Measurements from ENCODE around the gene ETF1.

ETF1 gene

DNA sequence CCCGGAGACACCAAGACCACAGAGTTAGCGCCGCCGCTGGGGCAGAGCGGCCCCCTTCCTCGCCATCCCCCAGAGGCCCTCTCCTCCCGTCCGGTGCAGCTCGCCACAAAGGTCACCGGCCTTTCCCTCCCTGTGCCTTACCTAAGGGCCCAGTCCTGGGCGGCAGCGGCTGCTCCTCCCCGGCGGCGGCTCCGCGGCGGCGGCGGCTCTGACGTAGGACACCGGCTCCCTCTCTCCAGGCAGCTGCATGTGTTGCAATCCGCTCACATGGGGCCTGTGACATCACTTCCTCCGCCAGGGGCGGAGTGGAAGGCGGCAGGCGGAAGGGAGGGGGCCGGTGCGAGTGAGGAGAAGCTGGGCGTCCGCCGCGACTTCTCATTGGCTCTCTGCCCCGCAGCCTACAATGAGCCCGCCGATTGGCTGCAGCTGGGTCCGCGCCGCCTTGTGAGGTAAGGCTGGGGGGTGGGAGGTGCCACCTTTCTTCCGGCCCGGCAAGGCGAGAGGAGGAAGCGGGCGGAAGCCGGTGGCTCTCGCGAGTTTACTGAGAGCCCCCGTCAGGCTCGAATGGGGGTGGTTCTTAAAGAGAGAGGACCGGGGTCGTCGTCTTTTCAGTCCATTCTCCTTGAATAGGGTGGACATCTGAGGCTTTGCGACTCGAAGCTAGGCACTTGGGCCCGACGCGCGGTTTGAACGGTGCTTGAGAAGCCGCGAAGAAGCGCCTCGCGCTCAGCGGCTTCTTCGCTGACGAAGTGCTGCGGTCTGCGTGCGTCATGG lies at the start of gene ETF1:
ETF1 (minus strand) TSS at position 281 of the 774 bp plus-strand sequence. CDS start 318 bp downstream, outside the sequence.
- DNase-seq, result peak; percentile 99

DNA sequence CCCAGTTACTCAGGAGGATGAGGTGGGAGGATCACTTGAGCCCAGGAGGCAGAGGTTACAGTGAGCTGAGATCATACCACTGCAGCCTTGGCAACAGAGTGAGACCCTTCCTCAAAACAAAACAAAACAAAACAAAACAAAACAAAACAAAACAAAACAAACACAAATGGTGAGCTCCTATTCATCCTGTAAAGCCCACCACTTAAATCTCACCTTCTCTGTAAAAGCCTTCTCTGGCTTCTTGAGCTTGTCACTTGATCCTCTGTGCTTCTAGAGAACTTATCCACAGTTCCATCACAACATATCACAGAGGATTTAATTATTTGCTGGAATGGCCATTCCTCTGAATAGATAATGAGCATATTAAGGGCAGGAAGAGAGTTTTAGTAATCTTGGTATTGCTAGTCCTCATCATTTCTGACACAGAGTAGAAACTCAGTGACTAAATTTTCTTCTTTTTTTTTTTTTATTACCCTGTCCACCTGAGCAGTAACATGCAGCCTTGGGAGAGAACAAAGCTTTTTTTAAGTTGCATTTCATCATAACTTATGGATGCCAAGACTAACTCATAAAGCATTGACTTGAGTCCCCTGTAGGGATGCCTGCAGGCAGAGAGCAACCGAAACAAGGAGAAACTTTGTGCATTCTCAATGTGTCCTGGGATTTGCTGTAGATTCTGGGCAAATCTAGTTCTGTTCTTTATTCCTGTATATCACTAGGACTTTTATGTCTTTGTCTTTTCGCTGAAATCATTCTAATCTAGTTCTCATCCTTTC lies 45.2 kb upstream of the ETF1 start:
- DNase-seq, result no peak

DNA sequence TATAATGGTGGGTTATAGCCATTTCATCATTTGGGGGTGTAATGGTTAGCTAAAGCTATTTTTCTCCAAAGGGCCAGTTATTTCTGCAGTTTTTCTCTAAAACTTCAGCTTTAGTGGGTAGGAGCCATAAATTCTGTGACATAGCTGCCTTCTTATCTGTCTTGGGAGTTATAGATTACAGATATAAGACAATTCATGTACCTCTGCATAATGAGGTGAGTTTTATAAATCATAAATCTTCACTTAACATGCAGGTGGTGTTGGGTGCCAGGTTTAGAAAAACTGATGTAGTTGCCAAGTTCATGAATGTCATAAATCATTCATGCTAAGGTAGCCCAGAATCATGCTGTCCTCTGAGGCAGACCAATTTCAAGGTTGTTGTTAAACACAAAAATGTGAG lies 42.1 kb upstream of the ETF1 start:
- DNase-seq, result no peak

DNA sequence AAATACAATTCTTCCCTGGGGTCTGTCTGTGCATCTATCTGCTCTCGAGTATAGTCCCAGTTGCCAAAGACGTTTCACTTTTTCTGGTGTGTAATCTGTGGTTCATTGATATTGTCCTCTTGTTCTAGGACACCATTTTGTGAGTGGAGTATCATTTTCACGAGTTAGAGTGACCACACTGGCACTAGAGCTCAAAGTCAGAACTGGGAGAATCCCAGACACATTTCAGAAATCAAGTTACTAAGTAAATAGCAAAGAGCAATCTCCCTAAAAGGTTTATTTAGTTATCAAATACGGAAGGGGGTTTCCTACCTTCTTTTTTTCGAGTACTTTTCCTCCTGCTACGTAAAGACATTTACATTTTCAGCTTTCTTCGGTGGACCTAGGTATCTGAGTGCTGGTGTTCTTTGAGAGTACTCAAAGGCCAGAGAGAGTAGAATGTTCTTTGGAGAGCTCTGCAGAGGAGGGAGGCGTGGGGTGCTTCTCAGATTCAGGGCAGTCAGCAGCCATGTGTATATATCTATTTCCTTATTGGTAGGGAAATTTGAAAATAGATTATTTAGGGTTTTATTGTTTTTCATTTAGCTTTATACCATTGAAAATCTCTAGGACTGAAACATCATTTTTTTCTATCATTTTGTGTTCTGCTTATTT lies 41.1 kb upstream of the ETF1 start:
- DNase-seq, result no peak

DNA sequence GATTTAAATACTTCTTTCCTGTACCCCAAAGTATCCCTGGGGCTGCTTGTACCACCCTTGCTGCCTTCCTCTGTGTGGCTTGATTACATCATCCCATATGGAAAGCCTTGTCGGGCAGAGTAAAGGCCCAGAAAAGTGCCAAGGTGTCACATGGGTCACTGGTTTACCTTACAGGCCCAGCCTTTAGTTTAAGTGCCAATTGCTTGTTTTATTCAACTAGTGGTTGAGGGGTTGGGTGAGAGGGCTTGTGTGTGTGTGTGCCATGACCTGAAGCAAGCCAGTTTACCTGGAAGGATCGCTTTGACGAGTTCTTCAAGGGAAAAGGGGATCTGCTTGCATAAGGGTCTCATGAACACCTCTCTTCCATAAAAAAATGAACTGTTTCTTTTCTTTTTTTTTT lies 39.9 kb upstream of the ETF1 start:
- DNase-seq, result no peak

DNA sequence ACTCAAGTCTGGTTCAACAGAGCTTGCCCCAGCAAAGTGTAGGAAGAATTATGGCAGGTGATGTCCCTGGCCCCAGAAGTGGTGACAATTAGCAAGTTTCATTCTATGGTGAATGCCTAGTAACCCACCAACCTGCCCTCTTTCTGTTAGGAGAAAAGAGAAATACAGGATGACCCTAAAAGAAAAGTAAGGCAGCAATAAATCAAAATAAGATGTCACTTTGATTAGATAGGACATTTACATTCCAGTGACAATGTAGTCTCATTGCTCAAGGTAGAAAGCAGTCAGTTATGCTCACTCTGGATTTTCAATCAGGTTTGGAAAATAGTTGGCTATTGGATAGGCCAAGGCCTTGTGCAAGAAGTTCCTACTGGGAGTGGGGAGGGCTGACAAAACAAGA lies 37.7 kb upstream of the ETF1 start:
- no peak for DNase-seq

DNA sequence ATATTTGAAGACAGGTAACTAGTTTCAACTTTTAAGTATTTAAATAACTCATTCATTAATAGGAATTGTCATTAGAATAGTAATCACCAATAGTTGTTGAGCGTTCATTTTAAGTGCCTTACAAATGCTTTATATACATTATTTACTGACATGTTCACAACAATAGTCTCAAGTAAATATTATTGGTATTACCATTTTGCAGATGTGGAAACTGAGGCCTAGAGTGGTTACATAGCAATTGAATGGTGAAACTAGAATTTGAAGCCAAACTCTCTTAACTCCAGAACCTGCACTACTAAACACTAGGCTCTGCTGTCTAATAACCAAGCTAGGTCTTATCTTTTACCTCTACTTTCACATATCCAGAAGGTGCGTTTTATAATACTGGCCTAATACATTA lies 37.0 kb upstream of the ETF1 start:
- DNase-seq, result no peak

DNA sequence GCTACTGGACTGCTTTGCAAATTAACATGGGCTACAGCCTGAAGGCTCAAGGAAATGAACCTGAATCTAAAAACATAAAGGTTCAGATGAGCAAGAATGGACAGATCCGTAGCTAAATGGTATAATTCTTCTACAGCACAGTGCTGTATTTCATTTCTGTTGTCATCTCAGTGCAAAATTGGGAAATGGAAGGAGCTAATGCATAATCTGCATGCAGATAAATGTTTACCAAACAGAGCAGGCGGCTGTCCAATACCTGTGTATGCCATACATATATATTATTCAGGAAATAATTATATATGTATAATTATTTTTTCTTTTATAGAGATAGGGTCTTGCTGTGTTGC lies 36.5 kb upstream of the ETF1 start:
- DNase-seq, result no peak

DNA sequence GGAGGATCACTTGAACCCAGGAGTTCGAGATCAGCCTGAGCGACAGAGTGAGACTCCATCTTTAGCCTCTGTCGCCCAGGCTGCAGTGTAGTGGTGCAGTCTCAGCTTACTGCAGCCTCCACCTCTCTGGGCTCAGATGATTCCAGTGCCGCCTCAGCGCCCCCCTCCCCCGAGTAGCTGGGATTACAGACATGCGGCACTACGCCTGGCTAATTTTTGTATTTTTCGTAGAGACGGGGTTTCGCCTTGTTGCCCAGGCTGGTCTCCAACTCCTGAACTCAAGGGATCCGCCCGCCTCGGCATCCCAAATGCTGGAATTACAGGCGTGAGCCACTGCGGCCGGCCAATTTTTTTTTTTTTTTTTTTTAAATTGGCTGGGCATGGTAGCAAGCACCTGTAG lies 34.4 kb upstream of the ETF1 start:
- DNase-seq, result no peak

DNA sequence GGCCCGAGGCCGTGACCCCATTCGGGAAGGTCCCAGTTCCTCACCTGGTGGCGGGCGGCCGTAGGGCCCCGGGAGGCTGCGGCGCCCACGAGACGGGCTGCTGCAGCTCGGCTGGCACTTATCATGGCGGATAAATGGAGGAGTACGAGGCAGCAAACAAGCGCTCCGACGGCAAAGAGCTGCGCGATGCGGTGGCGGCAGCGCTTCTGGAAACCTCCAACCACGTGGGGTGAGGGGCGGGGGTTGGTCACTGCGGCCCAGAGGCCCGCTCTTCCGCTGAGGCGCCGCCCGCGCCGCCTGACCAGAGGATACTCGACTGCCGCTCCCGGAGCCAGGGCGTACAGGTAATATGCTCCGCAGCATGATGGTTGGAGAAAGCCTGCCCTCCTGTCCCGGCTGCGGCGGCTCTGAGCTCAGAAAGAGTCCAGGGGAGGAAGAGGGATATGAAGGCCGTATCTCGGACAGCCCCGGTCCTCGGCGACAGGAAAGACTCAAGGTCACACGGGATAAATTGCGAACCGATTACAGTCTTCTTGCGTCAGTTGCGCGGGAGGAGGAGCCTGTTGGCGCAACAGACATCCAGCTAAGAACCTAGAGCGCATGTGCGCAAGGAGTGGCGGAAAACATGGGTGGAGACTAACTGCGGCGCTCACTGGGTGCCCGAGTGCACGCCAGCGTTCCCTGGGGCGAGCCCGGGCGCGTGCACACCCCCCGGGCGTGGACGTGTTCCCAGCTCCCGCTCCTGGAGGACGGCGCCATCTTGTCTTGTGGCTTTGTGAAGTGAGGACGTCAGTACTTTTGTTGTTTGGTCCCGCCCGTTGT lies 32.4 kb upstream of the ETF1 start, which contains the start of gene HSPA9:
HSPA9 (minus strand) TSS at position 208 of the 822 bp plus-strand sequence; CDS start at position 125, 83 bp downstream.
- peak; percentile 95 for DNase-seq

DNA sequence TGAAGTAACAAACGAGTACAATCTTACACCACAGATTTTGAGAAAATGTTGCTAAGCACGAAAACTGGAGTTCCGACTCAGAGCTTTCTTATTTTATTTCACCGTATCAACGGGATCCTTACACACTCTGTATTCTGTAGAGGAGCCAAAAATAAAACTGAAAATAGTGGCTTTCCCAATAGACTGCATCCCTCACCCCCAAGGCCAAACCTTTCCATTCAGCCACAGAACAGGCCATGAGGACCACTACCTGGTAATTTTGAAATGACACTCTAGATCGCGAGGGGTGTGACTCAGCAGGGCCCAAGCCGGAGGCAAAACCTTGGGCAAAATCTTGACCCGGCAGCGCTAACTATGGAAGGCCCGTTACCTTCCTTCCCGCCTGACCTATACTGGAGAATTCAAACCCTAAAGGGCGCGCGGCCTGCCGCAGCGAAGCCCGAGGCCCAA lies 31.7 kb upstream of the ETF1 start:
- DNase-seq, result no peak

DNA sequence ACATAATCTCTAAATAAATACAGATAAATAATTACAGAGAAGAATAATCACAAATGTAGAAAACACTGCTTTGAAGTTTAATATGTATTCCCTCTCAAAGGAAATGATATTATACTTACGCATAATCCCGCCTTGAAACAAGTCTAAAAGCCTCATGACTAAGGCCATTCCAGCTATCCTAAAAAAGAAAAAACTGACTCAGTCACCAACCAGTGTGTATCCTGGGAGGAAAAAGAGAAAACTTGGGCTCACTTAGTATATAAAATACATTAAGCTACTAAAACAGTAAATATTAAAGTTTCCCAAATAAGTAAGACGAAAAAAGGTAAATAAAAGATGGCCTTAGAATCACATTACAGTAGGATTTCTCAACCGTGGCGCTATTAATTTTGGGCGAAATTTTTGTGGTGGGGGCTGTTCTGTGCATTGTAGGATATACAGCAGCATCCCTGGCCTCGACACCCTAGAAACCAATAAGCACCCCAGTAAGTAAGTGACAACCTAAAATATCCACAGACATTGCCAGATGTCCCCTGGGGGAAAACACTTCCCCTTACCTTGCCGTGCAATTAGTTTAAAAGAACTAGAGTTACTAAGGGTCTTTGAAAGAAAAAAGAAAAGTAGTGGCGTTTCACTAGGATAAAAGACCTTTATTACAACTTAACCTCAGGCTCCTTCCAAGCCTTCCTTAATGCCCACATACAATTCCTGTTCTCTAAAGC lies 31.1 kb upstream of the ETF1 start:
- DNase-seq, result no peak

DNA sequence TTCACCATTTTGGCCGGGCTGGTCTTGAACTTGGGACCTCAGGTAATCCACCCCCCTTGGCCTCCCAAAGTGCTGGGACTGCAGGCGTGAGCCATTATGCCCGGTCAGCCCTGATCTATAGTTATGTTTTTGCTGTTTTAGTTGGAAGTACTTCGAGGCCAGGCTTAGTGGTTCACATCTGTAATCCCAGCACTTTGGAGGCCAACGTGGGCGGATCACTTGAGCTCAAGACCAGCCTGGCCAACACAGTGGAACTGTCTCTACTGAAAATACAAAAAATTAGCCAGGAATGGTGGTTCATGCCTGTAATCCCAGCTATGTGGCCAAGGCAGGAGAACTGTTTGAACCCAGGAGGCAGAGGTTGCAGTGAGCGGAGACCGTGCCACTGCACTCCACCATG lies 30.2 kb upstream of the ETF1 start:
- DNase-seq, result no peak

DNA sequence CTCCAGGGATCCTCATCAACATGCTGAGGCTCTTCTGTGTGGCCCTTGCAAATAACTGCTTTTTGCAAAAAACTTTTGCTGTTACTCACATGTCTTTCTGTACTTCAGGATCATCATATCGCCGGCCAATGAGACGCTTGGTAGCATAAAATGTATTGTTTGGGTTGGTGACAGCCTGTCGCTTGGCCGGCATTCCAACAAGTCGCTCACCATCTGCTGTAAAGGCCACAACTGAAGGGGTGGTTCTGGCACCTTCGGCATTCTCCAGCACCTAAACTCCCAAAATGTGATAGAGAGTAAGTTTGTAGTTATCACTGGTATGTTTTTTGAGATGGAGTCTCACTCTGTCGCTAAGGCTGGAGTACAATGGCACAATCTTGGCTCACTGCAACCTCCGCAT lies 27.8 kb upstream of the ETF1 start:
- no peak for DNase-seq

DNA sequence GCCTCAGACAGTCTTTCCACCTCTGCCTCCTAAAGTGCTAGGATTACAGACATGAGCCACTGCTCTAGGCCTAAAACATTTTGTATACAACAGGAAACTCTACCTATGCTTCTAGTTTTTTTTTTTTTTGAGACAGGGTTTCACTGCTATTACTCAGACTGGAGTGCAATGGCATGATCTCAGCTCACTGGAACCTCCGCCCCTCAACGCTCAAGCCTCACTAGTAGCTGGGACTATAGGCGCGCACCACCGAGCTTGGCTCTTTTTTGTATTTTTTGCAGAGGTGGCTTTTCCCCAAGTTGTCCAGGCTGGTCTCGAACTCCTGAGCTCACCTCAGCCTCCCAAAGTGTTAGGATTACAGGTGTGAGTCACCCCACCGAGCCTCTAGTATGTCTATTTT lies 26.7 kb upstream of the ETF1 start:
- DNase-seq, result no peak

DNA sequence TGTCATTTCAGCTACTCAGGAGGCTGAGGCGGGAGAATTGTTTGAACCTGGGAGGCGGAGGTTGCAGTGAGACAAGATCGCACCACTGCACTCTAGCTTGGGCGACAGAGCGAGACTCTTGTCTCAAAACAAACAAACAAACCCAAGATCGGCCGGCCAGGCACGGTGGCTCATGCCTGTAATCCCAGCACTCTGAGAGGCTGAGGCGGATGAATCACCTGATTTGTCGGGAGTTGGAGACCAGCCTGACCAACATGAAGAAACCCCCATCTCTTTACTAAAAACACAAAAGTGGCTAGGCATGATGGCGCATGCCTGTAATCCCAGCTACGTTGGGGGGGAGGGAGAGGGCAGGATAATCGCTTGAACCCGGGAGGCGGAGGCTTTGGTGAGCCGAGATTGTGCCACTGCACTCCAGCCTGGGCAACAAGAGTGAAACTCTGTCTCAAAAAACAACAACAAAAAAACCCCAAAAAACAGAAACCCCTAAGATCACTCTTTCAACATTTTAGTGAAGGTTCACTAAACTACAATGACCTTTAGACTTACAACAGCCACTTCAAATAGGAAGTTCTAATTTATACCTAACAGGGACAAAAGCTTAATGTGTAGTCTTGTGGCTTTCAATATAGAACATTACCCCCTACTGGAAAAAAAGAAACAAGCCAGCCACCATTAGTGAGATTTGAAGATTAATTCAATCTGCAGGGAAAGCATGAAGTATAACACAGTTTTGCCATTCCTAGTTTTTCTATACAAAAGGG lies 25.2 kb upstream of the ETF1 start:
- no peak for DNase-seq

DNA sequence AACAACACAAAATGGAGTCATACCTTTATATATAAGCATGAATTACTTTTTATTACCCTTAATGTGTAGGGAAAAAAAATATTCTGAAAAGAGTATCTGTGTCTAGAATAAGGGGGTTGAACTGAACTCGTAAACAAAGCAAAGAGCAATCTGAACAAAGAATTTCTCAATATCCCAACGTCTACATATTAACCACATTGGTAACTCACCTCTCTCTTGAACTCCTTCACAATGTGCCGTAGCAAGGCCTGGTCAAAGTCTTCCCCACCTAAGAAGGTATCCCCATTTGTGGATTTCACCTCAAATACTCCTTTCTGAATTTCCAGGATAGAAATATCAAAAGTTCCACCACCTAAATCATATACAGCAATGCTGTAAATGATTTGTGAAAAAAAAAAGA lies 23.8 kb upstream of the ETF1 start:
- DNase-seq, result no peak

DNA sequence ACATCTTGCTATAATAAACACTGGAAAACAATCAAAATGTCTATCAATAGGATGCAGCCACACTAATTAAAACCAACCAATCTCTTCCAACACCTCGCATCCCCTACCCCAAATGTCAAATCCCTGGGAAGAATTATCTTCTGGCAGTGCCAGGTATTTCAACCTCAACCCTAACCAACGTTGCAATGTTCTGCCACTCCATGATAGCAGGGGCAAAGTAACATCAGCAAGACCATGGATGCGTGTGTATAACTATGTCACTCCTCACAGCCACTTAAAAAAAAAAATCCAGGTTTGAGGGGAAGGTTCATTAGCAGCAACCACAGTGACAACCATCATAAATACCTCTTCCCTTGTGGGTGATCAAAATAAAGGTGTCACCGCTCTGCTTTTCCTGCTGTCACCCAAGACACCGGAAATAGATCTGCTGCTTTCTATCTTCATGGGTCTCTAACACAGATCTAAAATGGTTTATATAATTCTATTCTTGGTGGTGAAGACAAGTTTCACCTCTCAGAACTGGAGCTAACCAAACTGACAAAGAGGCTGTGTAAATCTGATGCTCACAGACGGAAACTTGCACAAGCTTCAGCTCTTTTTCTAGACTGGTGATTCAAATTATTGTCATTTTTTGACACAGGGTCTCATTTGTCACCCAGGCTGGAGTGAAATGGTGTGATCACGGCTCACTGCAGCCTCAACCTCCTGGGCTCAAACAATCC lies 22.2 kb upstream of the ETF1 start:
- DNase-seq, result peak; percentile 36

DNA sequence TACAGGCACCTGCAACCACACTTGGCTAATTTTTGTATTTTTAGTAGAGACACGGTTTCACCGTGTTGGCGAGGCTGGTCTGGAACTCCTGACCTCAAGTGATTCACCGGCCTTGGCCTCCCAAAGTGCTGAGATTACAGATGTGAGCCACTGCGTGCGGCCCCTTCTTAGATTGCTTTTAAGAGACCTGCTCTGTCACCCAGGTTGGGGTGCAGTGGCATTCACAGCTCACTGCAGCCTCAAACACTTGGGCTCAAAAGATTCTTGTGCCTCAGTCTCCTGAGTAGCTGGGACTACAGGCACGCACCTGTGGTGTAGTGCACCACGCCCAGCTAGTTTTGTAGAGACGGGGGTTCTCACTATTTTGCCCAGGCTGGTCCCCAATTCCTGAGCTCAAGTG lies 21.2 kb upstream of the ETF1 start:
- DNase-seq, result no peak

DNA sequence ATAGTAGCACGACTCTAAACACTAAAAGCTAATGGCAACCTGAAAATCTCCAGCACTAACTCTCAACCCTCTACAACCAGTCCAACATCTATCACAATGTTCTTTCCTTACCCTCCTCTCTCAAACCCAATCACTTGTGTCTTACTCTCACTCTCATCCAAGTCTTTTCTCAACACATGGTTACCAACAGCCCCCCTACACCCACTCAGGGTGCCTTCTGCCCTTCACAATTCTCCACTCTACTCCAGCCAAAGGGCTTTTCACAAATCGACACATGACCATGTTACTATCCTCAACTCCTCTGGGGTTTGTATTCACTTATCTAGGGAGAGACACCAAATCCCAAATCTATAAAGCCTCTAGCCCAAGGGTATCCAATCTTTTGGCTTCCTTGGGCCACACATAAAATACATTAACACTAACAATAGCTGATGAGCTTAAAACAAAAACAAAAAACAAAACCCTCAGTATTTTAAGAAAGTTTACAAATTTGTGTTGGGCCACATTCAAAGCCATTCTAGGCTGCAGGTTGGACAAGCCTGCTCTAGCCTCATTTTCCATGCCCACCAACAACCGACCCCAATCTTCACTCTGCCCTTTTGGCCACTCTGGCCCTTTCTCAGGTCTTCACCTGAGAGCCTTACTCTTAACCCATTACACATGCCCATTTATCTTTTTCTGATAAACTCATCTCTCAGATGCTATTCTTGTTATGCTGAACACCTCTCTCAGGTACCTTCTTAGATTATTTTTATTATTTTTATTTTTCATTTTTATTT lies 20.5 kb upstream of the ETF1 start:
- no peak for DNase-seq
